GM21447 (cell line): ENCODE measurements around the gene GGT5.
"Not testable (repeated sequence)": the region's sequence is repeated elsewhere in the genome, so short reads cannot be mapped to it uniquely, and the experiment has no call there.

Source experiments
- ATAC-seq: cut with Tn5 transposase; IDR thresholded peaks from one replicate; pipeline ENCODE4 v1.9.1; 2021; ENCODE audit not compliant: unreplicated experiment

GGT5 gene

DNA sequence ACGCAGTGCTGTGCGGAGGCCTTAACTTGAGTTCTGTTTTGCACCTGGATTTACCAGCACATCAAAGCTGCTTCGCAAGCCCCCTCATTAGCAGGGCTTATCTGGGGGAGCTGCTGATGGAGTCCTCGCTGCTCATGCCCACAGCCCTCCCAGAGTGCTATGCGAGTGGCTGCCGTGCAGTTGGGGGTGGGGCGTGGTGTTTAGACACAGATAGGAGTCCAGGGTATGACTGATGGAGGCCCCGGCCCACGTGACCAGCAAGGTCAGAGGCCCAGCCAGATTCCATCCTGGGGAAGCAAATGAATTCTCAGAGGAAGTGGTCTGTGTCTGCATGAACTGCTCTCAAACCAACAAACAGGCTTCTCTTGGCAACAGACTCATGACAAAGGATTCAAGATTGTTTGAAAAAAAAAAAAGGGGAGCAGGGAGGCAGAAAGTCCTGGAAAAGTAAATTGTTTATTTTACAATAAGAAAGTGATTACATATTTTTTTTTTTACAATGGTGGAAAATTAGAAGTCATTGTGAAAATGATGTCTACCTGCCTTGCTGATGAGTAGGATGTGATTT lies 19.5 kb upstream of the GGT5 start:
- ATAC-seq = not testable (repeated sequence)

GRCh38 chr22:24263479-24263878 lies 18.6 kb upstream of the GGT5 start:
- not testable (repeated sequence) for ATAC-seq

DNA sequence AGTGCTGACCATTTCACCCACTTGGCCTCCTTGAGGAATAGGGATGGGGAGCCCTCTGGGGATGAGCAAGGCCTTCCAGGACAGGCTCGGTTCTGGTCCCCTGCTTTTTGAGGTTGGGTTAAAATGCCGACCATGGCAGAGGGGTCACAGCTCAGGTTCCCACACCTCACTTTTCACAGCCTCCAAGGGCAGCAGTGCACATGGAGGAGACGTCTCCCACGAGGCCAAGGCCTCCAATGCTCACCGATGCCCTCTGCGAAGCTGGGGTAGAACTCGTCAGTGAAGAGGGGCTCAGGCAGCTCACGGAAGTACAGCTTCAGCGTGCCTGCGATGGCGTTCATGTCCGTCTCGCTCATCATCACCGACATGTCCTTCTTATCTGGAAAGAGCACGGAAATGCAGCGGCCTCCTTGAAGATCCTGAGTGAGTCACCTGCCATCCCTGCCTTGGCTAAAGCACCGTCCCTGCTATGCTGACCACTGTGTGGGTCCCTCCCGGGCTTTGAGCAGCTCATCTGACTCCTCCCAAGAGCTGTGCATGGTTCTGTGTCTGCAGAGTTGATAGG lies 17.4 kb upstream of the GGT5 start:
- ATAC-seq = not testable (repeated sequence)

DNA sequence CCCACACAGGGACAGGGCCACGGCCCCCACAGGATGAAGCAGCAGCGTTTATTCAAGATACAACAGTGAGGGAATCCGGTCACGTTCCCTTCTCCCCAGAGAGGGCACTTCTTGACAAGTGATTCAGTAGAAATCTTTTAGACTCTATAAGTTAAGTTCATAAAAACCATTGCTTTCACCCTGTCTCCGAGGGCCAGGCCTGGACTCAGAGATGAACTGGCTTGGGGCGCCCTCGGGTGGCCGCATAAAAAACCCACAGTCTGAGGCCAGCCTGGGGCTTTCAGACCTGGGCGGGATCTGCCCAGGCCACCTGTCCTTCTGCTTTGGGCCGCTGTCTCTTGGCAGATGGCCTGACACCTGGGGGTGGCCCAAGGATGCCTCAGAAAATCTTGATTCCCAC lies 14.6 kb upstream of the GGT5 start:
- ATAC-seq = not testable (repeated sequence)

GRCh38 chr22:24256736-24257135 lies 11.9 kb upstream of the GGT5 start:
- not testable (repeated sequence) for ATAC-seq

DNA sequence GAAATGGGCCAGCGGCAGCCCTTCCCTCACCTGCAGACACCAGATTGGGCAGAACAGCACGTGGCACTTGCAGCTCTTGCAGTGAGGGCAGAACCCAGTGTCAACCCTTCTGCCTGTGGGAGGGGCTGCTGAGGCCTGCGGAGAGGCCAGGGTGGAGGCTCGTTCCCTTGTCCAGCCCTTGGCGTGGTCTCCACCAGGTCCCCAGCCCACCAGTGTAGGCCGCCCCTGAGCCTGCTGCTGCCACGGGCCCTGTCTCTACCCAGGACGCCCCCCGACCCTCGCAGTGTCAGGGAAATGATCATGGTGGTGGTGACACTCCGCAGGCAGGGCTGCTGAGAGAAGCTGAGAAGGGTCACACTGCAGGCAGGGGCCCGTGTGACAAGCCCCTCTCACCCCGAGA lies 11.3 kb upstream of the GGT5 start:
- not testable (repeated sequence) for ATAC-seq

GRCh38 chr22:24253126-24253525 lies 8.2 kb upstream of the GGT5 start:
- not testable (repeated sequence) for ATAC-seq

DNA sequence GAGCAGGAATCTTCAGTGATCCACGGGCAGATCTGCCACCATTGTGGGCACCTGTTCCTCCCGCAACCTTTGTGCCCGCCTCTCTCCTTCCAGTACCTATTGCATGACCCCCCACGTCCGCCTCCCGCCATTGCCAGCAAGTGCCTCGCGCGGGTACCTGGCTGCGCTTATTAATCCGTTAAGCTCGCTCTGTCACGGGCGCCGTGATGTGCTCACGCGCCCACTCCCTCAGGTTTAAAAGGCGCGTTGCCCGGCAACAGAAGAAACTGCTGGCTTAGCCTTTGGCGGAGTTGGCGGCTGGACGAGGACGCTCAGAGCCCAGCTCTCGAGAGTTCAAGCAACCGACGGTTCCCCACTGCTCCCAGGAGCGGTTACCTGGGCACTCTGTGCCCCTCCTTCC lies 6.4 kb upstream of the GGT5 start:
- ATAC-seq = not testable (repeated sequence)

DNA sequence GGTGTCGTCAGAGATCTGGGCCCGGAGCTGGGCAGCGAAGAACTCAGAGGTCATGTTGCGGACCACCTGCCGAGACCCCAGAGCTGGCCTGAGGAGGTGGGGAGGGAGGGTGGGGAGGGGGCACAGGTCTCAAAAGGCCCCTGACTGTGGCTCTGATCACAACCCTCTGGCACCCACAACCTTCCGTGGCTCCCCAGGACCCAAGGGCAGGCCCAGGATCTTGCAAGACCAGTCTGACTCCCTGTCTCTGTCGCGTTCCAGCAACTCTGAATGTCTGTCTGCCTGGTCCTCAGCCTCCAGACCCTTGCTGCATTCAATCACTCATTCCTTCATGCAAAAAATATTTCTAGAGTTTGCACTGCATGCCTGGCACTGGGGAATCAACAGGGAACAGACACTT lies 4.5 kb upstream of the GGT5 start:
- not testable (repeated sequence) for ATAC-seq

DNA sequence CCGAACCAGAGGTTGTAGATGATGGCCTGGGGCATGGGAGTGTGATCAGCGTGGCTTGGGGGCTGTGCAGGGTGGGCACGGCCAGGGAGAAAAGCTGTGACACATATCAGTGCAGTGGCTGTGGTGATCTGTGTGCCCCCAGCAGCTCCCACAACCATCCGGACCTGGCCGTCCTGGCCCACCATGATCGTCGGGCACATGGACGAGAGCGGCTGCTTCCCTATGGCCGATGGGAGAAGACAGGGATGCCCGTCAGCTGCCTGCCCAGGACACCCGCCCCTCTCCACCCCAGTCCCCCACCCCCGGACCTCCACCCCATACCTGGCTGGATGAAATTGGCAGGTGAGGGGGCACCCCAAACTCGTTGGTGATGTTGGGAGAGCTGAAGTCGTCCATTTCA lies 3.7 kb upstream of the GGT5 start:
- not testable (repeated sequence) for ATAC-seq

DNA sequence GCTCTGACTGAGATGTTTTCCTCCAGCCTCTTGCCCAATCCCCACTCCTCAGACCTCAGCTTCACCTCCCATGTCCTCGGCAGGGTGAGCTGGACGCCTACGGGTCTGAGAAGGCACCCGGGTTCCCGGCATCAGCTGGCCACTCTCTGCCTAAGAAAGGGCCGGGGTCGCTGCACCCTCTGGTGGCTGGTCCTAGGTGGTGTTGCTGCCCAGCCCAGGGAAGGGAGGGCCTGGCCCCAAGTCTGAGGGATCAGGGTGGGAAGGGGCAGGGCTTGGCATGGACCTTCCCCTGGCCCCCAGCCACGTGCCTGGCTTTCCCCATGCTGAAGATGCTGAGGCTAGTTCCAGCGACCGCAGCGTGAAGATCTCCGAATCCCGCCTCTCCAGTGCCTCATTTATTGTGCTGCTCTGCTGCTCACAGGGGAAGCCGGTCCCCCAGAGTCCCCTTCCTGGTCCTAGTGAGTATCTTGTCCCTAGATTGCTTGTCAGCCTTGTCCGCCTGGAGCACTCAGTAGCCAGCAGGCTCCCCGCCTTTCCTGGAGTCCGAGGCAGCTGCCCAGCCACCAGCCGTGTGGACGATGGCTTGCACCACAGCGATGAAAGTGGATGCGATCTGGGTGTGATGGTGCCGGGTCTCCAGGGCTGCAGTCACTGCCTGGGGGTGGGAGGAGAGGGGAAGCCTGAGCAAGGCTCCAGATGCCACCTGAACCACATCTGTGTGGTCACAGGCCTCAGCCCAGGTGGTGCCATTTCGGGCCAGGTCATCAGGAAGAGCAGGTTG lies 2.9 kb upstream of the GGT5 start:
- no peak for ATAC-seq

GRCh38 chr22:24247011-24247507 lies 2.2 kb upstream of the GGT5 start:
- ATAC-seq = no peak

DNA sequence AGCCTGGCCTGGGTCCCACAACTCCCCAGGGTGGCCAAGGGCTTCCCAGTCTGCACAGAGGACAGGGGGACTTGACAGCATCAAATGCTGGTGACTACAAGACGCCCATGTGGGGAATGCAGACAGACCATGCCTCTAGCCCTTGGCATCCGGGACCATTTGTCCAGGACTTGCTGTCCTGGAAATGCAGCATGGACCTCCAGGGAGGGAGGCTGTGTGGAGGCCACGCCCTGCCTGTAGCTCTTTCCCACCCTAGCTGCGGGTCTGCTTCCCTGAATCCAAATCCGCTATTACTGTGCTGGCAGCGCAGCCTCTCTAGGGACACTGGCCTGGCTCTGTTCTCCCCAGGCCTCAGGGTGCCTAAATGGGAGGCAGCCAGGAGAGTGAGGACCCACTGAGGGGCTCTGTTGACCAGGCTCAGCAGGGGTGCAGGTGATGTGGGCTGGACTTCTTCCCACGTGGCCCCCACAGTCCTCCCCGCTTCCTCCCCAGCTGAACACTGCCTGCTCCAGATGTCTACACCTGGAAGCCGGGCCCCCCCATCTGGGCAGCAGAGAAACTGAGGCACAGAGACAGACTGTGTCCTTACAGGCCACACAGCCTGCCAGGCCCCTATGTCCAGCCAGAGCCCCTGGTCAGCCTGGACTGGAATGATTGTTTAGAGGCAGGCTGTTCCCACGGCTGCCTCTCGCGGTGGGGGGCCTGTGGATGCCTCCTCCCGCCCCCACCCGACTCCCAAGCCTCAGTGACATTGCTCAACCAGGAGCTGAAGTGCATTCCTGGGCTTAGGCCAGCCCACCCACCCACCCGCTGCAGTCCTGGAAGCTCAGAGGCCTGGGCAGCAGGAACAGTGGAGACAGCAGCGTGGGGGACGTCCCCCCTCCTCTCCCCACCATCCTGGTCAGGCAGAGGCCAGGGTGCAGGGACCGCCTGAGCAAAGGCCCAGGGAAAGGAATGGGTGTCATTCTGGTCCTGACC lies 991 bp upstream of the GGT5 start:
- not testable (repeated sequence) for ATAC-seq

DNA sequence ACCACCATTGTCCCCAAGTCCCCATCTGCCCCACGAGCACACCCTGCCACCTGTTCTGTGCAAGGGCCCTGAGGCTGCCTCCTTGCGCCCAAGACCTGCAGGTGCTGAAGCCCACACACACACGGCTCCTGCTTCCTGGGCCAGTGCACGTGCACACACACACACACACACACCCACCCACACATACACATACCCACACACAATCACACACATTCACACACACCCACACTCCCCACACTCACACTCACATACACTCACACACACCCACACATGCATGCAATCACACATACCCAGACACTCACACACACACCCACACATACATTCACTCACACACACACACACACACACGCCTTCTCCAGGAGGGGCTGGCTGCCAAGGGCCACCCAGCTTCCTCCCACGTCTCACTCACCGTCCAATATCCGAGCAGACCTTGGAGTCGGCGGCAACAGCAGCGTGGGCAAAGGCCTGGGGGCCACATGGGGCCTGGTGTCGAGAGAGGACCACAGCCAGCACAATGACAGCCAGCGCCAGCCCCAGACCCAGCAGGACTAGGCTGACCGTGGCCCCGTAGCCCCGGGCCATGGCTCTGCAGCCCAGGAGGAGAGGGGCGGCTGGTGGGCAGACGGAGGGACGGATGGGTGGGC lies 616 bp downstream of the GGT5 start:
- ATAC-seq = no peak

GRCh38 chr22:24243417-24243816 lies 1.5 kb downstream of the GGT5 start:
- not testable (repeated sequence) for ATAC-seq

- not testable (repeated sequence) for ATAC-seq
Measured at GRCh38 chr22:24240985-24241692, 3.7 kb downstream of the GGT5 start.

DNA sequence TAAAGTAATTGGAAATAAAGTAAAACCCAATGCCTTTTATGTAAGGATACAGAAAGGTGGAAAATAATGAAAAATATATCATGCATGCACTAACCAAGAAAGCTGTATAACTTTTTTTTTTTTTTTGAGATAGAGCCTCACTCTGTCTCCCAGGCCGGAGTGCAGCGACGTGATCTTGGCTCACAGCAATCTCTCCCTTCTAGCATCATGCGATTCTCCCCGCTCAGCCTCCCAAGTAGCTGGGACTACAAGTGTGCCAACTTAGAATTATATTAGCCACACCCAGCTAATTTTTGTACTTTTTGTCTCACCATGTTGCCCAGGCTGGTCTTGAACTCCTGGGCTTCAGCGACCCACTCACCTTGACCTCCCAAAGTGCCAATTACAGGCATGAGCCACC lies 4.5 kb downstream of the GGT5 start:
- no peak for ATAC-seq

DNA sequence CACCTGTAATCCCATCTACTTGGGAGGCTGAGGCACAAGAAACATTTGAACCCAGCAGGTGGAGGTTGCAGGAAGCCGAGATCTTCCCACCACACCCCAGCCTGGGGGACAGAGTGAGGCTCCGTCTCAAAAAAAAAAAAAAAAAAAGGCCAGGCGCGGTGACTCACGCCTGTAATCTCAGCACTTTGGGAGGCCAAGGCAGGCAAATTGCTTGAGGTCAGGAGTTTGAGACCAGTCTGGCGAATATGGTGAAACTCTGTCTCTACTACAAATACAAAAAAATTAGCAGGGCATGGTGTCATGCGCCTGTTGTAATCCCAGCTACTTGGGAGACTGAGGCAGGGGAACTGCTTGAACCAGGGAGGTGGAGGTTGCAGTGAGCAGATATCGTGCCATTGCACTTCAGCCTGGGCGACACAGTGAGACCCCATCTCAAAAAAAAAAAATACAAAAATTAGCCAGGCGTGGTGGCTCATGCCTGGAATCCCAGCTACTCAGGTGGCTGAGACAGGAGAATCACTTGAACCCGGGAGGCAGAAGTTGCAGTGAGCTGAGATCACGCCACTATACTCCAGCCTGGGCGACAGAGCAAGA lies 6.7 kb downstream of the GGT5 start:
- ATAC-seq = not testable (repeated sequence)

- no peak for ATAC-seq
Measured at GRCh38 chr22:24236656-24237055, 8.2 kb downstream of the GGT5 start.
